Kidney (tissue), 14 donors: Measurements from ENCODE around the gene WBP1L. TPM values are rescaled to one million over a fixed set of nuclear protein-coding genes. Genes with fewer than 3 reads are reported as not detected.

Source experiments
- DNase-seq, 5 donors: peaks; one replicate each; pipeline ENCODE4 v3.0.0-alpha.2; 2013 to 2020
- FAIRE-seq: peaks from 2 replicates; lab custom pipeline; 2012; peaks lifted over from hg19 to GRCh38; lab: Jason Lieb, UNC
- H3K27ac ChIP-seq, 2 donors: one replicate each; pipeline ENCODE4 v1.7.0; 2013; ENCODE audit warnings: low read depth in 2 of 2, low read length in 2 of 2, inconsistent platforms in 1 of 2
- H3K27me3 ChIP-seq: one replicate; pipeline ENCODE4 v1.7.1; 2013; ENCODE audit warnings: low read length, inconsistent platforms; ENCODE audit not compliant: control insufficient read depth, insufficient read depth
- H3K36me3 ChIP-seq, 3 donors: one replicate each; pipeline versions ENCODE4 v1.7.0 to v1.7.1; 2013; ENCODE audit warnings: low read length in 3 of 3, control low read depth in 1 of 3, inconsistent platforms in 1 of 3; ENCODE audit not compliant: insufficient read depth in 3 of 3, control insufficient read depth in 2 of 3
- H3K4me1 ChIP-seq, 3 donors: one replicate each; pipeline versions ENCODE4 v1.7.0 to v1.7.1; 2013; ENCODE audit warnings: low read length in 3 of 3, inconsistent platforms in 1 of 3, low read depth in 1 of 3; ENCODE audit not compliant: control insufficient read depth in 2 of 3, insufficient read depth in 2 of 3
- H3K4me3 ChIP-seq, 3 donors: one replicate each; pipeline versions ENCODE4 v1.7.0 to v1.8.1; 2013; ENCODE audit warnings: low read length in 3 of 3, control low read depth in 1 of 3, inconsistent platforms in 1 of 3
- H3K9ac ChIP-seq, 3 donors: one replicate each; pipeline versions ENCODE4 v1.7.0 to v1.7.1; 2013; ENCODE audit warnings: low read length in 3 of 3, control low read depth in 1 of 3, inconsistent platforms in 1 of 3
- H3K9me3 ChIP-seq, 3 donors: one replicate each; pipeline versions ENCODE4 v1.7.0 to v1.7.1; 2013; ENCODE audit warnings: low read length in 3 of 3, control low read depth in 1 of 3, inconsistent platforms in 1 of 3; ENCODE audit not compliant: control insufficient read depth in 2 of 3, insufficient read depth in 1 of 3
- CTCF ChIP-seq: IDR thresholded peaks from 3 replicates; pipeline ENCODE4 v1.5.1; 2012; ENCODE audit warnings: mild to moderate bottlenecking, moderate library complexity, borderline replicate concordance; ENCODE audit not compliant: insufficient read depth; ENCODE audit errors: extremely low read depth
- intact Hi-C: fragments of 100-400 bp; cut with DNase I; formaldehyde crosslinking; loops from one replicate; pipeline ENCODE4 v1.11.1; 2022
- polyA plus RNA-seq: library from polyadenylated mRNA; stranded (reverse); fragments of 350-450 nt; fragmentation: Illumina TruSeq; extraction: RNeasy Lipid Tissue Mini Kit (QIAGEN cat#74804); gene quantifications from one replicate; pipeline ENCODE4 v1.2.3, GENCODE V29; 2014; ENCODE audit warnings: low read depth, low replicate concordance; ENCODE audit not compliant: insufficient read depth
- total RNA-seq: library from RNA; stranded (reverse); fragmentation: NEBNext Ultra II Directional; extraction: Animal tissue kit (Norgen Biotek cat#: 25700); gene quantifications from one replicate; pipeline ENCODE4 v1.2.1, GENCODE V29; 2021
- donor health status: control.
- donor health status: control.
- donor health status: control.
- donor health status: control.
- donor health status: control.
- donor health status: DM: yes; HTN: yes; CAD: no.
- donor health status: Normal renal cell carcinoma (clear cell type).

WBP1L gene
- total and polyA plus RNA-seq, 2 donors from 2014 or later: 27.8 to 55.7 TPM

DNA sequence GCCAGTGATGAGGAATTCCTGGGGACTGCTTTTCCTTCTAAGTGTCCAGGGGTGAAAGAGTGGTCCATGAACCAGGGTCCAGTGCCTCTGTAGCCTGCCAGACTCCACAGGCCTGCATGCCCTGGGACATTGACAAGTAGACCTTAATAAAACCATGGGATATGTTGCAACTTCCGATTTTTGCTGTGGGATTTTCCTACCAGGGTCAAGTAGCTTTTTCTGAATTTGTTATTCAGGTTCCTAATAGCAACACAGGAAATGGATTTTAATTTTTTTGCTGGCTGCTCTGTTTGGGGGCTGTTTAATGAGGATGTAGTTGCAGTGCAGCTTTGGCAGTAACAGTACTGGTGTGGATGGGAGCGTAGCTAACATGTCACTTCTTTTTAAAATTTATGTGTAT is 42.1 kb downstream of the WBP1L start:
- no peak for TF ChIP-seq CTCF
- peak overlapping the region in 1 of 3 donors; percentile 18 for H3K4me3 ChIP-seq
- DNase-seq: peak in 1 of 5 donors; percentile 72
- peak overlapping the region; percentile 74 to 76 for H3K27ac ChIP-seq
- intact Hi-C loops: no loop called here
- H3K4me1 ChIP-seq: peaks cover 4 to 47% (median 39%) of the 10 kb centered on the region in 3 donors
- FAIRE-seq: no peak
- H3K27me3 ChIP-seq: no peaks in the 10 kb centered on the region
- peak overlapping the region in 1 of 3 donors; percentile 16 for H3K9ac ChIP-seq
- H3K9me3 ChIP-seq: no peaks in the 10 kb centered on the region
- no peaks in the 10 kb centered on the region for H3K36me3 ChIP-seq

GRCh38 chr10:102791754-102792395 is 48.1 kb downstream of the WBP1L start:
- Histone ChIP-seq H3K27me3 (no peaks in the 10 kb centered on the region), H3K27ac (no peak overlapping the region), H3K9me3 (no peaks in the 10 kb centered on the region), H3K4me1 (peaks cover 0 to 26% (median 22%) of the 10 kb centered on the region in 3 donors), H3K4me3 (no peak overlapping the region), H3K9ac (peak overlapping the region in 1 of 3 donors; percentile 54), H3K36me3 (no peaks in the 10 kb centered on the region)
- peak in 1 of 5 donors; percentile 18 for DNase-seq
- intact Hi-C loops: no loop called here
- TF ChIP-seq CTCF: no peak
- no peak for FAIRE-seq

GRCh38 chr10:102795453-102796406 is 52.0 kb downstream of the WBP1L start:
- FAIRE-seq: no peak
- no peaks in the 10 kb centered on the region for H3K9me3 ChIP-seq
- peak overlapping the region in 1 of 2 donors; percentile 20 for H3K27ac ChIP-seq
- peaks cover 0 to 11% (median 2%) of the 10 kb centered on the region in 3 donors for H3K36me3 ChIP-seq
- intact Hi-C loops: no loop called here
- no peak overlapping the region for H3K9ac ChIP-seq
- H3K4me3 ChIP-seq: no peak overlapping the region
- no peaks in the 10 kb centered on the region for H3K27me3 ChIP-seq
- no peak for TF ChIP-seq CTCF
- H3K4me1 ChIP-seq: peaks cover 4 to 32% (median 31%) of the 10 kb centered on the region in 3 donors
- no peak for DNase-seq
